WERI-Rb-1 (cell line): ENCODE data around the gene SLC26A9.
A peak's percentile ranks its signal among the peaks of the same experiment; 100 is the strongest.

Experiments used
- DNase-seq: peaks from one replicate; pipeline ENCODE4 v3.0.0-alpha.2; 2020
- H3K27ac ChIP-seq: fragments of 250-450 bp; sonication (Bioruptor Pico); 2 replicates; pipeline ENCODE4 v1.5.1; 2020; ENCODE audit warnings: mild to moderate bottlenecking, moderate library complexity
- H3K27me3 ChIP-seq: fragments of 250-450 bp; sonication (Bioruptor Pico); 2 replicates; pipeline ENCODE4 v1.5.1; 2021; ENCODE audit warnings: mild to moderate bottlenecking, low read depth, moderate library complexity; ENCODE audit not compliant: insufficient read depth, severe bottlenecking
- H3K36me3 ChIP-seq: fragments of 250-450 bp; sonication (Bioruptor Pico); 2 replicates; pipeline ENCODE4 v1.5.1; 2020; ENCODE audit warnings: mild to moderate bottlenecking, moderate library complexity
- H3K4me3 ChIP-seq: 2 replicates; pipeline ENCODE4 v1.5.1; 2011; ENCODE audit warnings: low read depth, mild to moderate bottlenecking, control low read depth, low read length
- H3K9me3 ChIP-seq: fragments of 250-450 bp; sonication (Bioruptor Pico); 2 replicates; pipeline ENCODE4 v1.5.1; 2021; ENCODE audit warnings: mild to moderate bottlenecking, moderate library complexity; ENCODE audit not compliant: severe bottlenecking
- CTCF ChIP-seq: IDR thresholded peaks from 2 replicates; pipeline ENCODE4 v1.5.1; 2011; ENCODE audit warnings: low read depth, mild to moderate bottlenecking, control low read depth, inconsistent platforms, low read length

Gene SLC26A9

GRCh38 chr1:205972081-205972480 lies 28.8 kb upstream of the SLC26A9 start:
- no peak for DNase-seq
- no peak overlapping the region; the same call in 1 of the 2 replicates for H3K27ac ChIP-seq
- H3K36me3 ChIP-seq, result no peaks in the 10 kb centered on the region
- H3K4me3 ChIP-seq, result no peak overlapping the region
- H3K27me3 ChIP-seq, result no peaks in the 10 kb centered on the region
- no peak for TF ChIP-seq CTCF
- H3K9me3 ChIP-seq, result no peaks in the 10 kb centered on the region

GRCh38 chr1:205971082-205971481 lies 27.8 kb upstream of the SLC26A9 start:
- peak; percentile 61 for DNase-seq
- Histone ChIP-seq H3K27ac (peak overlapping the region; percentile 9), H3K27me3 (no peaks in the 10 kb centered on the region), H3K4me3 (no peak overlapping the region), H3K9me3 (no peaks in the 10 kb centered on the region), H3K36me3 (no peaks in the 10 kb centered on the region)
- no peak for TF ChIP-seq CTCF

- DNase-seq, result no peak
- no peak overlapping the region for H3K4me3 ChIP-seq
- no peak overlapping the region for H3K27ac ChIP-seq
- H3K9me3 ChIP-seq, result no peaks in the 10 kb centered on the region
- H3K36me3 ChIP-seq, result no peaks in the 10 kb centered on the region
- H3K27me3 ChIP-seq, result no peaks in the 10 kb centered on the region
- TF ChIP-seq CTCF, result no peak
These were observed 27.2 kb upstream of the SLC26A9 start for GRCh38 chr1:205970486-205970885.

GRCh38 chr1:205969229-205969628 lies 26.0 kb upstream of the SLC26A9 start:
- DNase-seq, result peak; percentile 64
- TF ChIP-seq CTCF, result no peak
- H3K27ac ChIP-seq, result no peak overlapping the region
- H3K36me3 ChIP-seq, result no peaks in the 10 kb centered on the region
- H3K4me3 ChIP-seq, result no peak overlapping the region
- no peaks in the 10 kb centered on the region for H3K27me3 ChIP-seq
- H3K9me3 ChIP-seq, result no peaks in the 10 kb centered on the region

- Histone ChIP-seq H3K27me3 (no peaks in the 10 kb centered on the region), H3K4me3 (no peak overlapping the region), H3K36me3 (no peaks in the 10 kb centered on the region), H3K9me3 (no peaks in the 10 kb centered on the region), H3K27ac (no peak overlapping the region)
- no peak for DNase-seq
- TF ChIP-seq CTCF, result no peak
These were observed 24.5 kb upstream of the SLC26A9 start for GRCh38 chr1:205967554-205968335.
